ELF-1 (cell line): ENCODE data around the gene RHEB.

ENCODE experiments used
- DNase-seq: peaks from one replicate; pipeline ENCODE4 v3.0.0-alpha.2; 2016; ENCODE audit warnings: low read depth, low spot score

The RHEB gene

DNA sequence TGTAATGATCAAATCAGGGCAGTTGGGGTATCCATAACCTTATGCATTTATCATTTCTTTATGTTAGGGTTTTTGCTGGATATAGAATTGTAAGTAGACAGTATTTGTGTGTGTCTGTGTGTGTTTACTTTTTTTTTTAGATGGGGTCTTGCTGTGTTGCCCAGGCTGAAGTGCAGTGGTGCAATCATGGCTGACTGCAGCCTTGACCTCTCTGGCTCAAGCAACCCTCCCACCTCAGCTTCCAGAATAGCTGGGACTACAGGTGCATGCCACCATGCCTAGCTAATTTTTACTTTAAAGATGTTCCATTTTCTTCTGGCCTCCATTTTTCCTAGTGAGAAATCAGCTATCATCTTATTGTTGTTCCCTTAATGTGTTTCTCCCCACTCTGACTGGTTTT is 10.1 kb upstream of the RHEB start:
- no peak for DNase-seq

DNA sequence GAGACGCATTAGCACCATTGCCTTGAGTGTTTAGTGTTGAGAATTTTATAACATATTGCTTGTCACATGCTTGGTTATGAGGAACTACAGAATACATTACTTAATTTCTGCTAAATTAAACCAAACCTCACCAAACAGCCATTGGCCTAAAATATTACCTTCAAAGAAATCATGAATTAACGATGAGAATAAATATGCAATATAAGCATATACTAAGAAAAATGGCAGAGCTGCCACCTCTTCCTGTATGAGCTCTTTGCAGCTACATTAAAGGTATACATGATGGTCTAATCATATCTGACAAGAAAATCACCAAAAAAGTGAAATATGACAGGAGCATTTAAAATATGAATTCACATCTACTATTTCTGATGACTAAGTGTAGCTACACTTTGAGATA is 5.2 kb upstream of the RHEB start:
- no peak for DNase-seq

DNA sequence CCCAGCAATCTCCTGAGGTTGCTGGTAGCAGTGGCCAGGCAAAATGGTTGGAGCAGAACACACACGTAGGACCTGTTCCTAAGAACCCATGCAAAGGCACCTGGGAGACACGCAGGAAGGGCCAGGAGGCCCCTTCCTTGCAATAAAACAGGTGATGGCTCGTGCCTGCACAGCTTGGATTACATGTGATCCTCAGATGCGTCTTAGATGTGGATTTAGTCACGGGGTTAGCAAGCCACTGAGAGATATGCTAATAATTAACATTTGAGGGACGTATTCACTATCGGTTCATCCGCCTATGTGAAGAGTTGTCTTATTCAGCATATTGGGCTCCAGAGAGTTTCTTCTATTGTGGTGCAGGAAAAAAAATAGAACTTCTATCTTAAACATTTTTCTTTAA is 4.6 kb upstream of the RHEB start:
- DNase-seq = no peak

DNA sequence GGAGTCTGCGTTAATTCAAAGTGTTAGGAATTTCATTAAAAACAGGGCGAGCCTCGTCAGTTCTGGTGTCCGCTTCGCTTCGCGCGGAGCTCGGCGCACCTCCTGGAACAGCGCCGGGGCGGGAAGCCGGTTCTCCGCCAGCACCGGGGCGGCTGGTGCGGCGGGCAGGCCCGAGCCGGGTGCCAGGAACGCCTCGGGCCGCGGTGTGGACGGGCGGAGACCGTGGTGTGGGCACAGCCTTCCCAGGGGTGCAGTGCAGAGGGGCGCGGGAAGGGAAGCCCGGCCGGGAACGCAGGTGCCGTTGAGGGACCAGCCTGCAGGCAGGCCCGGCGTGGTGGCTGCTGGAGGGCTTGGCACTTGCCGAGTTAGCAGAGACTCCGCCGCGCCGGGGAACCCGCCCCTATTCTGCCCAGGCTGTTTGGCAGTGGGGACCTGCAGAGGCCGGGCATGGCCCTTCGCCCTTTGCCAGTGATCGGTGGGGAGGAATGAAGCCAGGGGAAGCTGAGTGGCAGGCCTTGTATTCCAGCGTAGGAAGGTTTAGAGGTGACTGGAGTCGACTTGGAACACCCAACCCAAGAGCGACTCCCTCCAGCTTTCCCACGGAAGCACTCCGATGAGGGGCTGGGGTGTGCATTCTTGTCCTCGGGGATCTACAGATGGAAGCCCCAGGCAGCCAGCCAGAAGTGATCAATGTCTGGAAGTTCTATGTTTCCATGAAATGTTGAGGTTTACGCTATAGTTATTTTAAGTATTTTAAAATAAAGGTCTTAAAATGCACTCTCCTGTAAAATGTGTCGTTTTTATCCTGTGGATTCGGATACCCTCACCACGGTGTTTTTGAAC is 945 bp upstream of the RHEB start:
- DNase-seq = no peak

DNA sequence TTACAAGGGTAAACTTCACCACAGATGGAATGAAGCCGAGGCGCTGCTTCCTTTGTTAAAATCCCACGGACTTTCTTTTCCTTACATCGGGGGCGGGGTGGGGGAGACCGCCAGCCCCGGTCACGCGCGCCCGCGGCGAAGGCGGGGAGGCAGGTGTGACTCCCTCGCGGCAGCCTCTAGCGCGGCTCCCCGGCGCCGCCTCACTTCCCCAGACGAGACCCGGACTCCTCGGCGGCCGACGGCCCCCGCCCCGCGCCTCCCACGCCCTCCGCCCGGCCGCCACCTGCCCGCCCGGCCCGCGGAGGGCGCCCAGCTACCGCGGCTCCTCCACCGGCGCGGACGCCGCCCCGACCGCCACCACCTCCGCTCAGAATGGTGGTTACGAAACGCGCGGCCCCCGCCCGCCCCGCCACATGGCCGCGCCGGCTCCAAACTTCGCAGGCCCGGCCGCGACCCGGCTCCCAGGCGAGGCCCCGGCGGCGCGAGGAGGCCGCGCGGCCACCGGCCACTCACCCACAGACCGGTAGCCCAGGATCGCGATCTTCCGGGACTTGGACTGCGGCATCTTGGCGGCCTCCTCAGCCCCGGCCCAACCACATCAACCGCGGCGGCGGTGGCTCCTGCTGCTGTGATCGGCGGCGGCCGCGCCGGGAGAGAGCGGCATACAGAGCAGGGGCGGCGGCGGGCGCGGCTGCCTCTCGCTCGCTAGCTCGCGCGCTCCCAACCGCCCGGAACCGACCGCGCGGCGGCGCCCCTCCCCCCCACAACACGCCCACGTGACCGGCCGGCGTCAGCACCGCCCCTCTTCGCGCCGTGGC is 539 bp downstream of the RHEB start:
- peak; percentile 43 for DNase-seq

DNA sequence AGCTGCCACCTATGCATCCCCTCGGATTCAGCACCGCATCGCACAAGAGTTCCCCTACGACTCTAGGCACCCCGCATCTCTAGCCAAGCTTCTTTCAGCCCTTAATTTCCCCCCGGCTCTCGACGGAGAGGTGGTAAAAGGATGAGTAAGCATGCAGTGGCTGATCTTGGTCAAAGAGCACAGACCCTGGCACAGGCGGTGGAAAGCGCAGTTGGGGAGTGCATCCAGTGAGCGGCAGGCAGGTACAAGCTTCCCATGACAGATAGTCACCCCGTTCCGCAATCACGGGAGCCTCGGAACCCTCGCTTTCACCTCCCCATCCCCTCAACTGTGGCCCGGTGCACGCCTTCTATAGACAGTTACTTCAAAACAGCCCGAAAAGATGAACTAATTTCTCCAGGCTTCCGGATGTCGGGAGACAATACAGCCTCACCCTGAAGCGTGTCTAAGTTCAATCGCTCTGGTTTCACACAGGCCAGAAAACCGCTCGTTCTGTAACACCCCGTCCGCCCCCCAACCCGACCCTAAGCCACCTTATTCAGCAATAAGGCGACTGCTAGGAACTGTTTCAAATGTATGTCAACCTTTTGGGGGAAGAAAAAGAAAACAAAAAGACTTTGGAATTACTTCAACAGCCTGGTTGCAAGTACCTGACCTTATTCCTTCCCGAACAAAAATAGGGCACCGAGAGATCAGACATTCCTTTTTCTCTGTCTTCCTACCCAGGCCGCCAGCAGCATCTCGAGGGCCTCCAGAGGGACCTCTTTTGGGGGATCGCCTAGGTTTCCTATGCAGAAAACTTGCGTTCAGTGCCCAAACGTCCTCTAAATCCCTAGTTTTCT is 1.4 kb downstream of the RHEB start:
- peak; percentile 64 for DNase-seq

DNA sequence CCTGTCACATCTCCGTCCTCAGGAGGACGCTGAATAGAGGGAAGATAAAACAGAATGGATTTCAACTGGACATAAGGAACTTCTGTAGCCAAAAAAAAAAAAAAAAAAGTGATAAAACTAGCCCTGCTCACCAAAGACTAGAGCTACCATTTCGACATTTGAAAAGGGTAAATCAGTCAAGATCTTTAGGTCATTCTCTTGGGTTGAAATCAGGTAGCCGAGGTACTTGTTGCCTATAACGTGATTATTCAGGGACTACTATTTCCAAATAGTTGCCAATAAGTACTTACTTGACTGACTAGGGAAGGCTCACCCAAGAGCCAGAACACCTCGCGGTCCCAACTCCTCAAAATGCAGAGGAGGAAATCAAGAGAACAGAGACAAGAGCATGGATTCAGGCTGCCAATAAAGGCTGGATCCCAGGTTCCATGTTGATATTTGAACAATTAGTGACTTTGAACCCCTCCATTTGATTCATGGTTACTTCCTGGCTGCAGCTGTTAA is 2.0 kb downstream of the RHEB start:
- DNase-seq = no peak

DNA sequence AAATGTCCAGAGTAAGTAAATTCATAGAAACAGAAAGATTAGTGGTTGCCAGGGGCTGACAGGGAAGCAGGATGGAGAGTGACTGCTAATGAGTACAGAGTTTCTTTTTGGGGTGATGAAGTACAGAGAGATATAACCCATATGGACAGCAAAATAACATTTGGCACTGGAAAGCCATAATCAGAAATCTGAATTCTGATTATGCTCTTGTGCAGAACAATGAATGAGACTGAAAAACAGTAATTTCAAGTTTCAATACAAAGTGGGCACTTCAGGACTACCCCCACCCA is 4.5 kb downstream of the RHEB start:
- DNase-seq = no peak

DNA sequence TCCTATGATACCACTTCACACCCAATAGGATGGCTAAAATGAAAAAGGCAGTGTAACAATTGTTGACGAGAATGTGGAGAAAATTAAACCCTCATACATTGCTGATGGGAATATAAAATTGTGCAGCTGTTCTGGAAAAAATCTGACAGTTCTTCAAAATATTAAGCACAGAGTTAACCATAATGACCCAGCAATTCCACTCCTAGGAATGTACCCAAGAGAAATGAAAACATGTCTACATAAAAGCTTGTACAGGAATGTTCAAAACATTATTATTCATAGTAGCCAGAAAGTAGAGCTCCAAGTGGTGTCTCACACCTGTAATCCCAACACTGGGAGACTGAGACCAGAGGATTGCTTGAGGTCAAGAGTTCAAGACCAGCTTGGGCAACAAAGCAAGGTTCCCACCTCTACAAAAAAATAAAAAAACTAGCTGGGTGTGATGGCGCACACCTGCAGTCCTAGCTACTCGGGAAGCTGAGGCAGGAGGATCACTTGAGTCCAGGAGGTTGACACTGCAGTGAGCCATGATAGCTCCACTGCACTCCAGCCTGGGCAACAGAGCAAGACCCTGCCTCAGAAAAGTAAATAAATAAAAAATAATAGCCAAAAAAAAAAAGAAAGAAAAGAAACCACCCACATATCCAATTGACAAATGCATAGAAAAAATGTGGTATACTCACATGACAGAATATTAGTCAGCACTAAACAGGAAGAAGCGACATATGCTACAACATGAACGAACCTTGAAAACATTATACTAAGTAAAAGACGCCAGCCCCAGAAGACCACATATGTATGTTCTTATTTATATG is 5.0 kb downstream of the RHEB start:
- no peak for DNase-seq

DNA sequence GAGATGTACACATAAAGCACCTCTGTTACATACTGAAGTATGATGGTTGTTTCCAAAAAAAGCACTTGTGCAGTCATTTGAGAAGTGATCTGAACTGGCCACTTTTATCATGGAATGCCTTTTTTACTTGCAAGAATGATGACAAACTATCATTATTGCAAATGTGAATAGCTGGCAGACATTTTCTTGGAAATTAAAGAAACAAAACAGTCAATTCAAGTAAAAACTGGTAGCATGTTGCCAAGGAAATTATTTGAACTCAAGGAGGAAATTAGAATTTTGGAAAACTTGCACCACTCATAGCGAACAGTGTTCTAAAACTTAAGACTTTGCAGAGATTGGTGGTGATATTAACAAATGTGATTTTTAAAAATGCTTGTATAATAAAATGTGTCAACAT is 6.6 kb downstream of the RHEB start:
- no peak for DNase-seq

DNA sequence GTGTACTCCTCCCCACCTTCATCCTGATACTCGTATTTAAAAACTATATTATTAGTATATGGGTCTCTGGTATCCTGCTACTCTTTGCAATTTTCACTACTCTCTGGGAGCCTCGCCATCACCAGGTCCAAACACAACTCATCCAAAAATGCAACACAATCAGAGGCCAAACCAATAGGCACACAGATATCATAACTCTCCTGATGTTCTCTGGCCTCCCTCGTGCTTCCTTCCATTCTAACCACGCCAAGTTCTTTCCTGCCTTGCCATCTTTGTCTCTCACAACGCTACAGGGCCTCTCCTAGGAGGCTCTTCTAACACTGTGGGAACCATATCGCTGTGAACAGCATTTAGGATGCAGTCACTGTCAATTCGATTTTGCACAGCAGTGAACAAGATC is 7.3 kb downstream of the RHEB start:
- DNase-seq = no peak

DNA sequence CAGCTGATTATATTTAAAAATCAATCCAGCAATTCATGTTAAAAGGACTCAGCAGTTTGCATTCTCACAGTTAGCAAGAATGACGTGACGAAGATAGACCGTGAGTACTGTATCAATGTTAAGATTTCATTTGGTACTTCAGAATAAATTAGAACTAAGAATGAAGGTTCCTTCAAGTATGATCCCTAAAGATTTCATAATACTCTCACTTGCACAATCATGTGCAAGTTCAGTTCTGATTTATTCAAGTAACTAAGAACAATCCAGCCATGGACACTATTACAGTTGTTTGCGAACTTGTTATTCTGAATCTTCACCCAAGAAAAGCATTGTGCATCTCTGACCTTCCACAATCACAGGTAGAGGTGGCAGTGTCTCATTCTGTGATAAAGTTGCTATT is 7.7 kb downstream of the RHEB start:
- DNase-seq = no peak

DNA sequence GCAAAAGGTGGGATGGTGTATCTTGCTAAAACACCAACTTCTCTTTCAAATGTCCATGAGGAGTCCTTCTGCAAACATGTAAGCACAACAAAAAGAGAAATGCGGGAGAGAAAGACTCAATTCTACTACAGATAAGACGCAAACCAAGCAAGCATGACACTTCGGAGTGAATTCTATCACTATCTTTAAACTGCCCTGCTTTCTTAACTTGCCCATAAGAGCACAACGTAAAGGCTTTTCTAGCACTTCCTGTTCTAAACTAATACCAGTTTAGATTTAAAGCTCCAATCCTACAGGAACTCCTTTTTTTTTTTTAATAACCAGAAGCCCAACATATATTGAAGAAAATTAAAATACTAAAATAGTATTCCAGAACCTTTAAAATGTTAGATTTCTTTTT is 8.4 kb downstream of the RHEB start:
- DNase-seq = no peak

DNA sequence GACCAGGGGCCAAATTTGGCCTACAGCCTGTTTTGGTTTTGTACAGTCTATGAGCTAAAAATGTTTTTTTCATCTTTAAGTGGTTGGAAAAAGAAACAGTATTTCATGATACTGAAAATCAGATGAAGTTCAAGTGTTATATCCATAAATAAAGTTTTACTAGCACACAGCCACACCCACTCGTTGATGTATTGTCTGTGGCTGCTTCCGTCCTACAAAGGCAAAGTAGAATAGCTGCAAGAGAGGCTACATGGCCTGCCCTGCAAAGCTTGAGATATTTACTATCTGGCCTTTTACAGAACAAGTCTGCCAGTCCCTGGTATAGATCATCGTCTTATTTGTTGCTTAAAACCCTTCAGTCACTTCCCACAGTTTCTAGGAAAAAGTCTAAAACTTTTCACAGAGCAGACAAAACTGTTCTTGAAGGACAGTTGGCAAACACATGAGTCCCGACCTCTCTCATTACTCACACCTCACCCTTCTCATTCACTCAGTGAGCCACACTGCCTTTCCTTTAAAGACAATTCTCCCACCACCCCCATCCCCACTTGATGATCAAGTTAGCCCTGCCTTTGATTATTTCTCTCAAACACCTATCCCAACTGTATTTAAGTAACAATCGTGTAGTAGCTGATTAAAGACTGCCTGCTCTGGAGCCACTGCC is 9.9 kb downstream of the RHEB start:
- no peak for DNase-seq

DNA sequence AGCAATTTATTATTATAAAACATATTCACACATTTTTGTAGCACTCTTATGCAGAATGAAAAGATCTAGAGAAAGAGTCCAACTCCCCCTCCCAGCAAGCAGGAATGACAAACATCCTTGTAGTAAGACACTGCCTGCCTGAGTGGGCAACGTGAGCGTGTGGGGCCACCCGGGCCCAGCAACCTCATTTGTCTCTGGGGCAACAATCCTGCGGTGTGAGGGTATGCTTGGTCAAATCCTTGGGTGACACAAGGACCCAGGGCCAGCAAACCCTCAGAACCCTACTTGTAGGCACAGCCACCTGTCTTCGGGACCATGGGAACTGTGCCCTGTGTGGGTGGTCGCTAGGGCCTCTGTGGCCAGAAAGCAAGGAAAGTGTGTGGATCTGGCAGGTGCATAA is 10.7 kb downstream of the RHEB start:
- no peak for DNase-seq

DNA sequence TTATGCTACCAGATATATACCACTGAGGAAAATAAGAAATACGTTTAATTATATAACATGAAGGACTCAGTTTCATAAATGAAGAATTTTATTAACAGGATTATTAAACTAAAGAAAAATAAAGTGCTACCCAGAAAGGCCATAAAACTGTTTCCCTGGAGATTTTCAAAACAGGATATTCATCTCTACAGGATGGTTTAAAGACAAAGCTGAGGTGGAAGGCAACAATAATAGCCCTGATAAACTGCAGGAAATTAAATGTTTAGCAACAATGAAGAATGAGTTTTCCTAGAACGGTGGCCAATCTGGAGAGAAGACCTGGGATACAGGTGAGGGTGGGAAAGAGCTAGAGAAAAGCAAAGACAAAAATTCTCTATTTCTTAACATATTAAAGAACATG is 11.9 kb downstream of the RHEB start:
- DNase-seq = no peak

DNA sequence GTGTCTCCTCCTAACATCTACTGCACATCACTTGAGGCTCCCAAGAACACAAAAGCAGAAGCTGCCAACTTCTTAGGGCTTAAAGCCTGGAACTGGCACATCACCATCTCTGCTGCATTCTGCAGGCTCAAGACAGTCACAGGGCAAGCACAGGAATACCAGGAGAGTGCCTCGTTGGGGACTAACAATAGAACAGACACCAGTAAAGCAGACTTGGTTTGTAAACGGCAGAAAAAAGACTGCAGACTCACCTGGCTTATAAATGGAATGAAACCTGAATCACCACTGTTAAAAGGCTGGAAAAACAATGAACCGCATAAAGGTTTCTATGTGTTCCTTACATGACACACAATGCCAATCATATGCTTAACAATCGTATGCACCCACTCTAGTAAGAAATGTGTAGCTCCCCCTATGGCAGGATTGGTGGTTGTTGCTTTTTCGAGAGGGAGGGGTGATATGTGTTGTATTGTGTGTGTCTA is 12.8 kb downstream of the RHEB start:
- DNase-seq = no peak

DNA sequence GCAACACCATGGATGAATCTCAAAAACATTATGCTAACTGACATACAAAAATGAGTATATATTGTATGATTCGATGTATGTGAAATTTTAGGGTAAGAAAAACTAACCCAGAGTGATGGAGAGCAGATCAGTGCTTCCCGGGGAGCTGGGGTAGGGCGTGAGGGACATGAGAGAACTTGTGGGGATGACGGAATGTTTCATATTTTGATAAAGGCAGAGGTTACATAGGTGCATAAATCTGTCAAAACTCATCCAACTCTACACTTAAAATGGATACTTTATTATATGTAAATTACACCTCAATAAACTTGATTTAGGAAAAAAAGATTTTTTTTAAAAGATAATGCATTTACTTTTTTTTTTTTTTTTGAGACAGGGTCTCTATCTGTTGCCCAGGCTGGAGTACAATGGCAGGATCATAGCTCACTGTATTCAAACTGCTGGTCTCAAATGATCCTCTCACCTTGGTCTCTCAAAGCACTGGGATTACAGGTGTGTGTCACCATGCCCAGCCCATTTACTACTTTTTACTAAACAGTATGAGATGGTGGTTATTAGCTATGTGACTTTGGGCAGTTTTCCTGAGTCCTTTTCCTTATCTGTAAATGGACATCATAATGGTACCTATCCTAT is 13.7 kb downstream of the RHEB start:
- DNase-seq = no peak

DNA sequence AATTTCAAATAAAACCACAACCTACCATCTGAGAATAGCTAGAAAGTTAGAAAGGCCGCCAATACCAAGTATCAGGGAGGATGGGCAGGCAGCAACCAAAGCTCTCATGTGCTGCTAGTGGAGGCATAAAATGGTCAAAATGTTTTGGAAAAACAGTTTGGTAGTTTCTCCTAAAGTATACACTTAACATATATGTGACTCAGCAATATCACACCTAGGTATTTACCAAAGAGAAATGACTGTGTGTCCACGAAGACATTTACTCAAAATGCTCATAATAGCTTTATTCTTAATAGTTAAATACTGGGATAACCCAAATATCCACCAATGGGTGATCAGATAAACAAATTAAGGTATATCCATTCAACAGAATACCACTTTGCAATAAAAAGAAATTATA is 14.3 kb downstream of the RHEB start:
- DNase-seq = no peak

DNA sequence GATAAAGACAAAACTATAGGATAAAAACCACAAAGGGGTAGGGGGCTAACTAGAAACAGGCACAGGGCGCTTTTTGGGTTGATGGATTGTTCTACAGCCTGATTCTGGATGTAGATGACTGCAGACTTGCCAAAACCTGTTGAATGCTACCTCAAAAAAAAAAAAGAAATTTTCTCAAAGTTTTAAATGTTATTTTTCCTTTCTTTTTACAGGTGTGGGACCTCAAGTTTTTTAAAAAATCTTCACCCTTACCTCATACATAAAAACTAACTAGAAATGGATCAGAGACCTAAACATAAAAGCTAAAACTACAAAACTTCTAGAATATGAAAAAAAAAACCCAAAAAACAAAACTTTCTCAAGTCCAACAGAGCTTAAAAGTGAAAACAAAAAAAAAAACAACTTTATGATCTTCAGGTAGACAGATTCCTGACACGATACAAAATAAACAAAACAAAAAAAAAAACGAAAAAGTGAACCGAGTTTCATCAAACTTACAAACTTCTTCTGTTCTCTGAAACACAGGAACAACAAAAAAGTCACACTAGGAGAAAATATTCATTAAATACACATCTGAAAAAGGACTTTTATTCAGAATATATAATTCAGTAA is 14.9 kb downstream of the RHEB start:
- no peak for DNase-seq
